GM23338 (cell line): Measurements from ENCODE around the gene STAT3. TPM values are rescaled to one million over a fixed set of nuclear protein-coding genes. Genes with fewer than 3 reads are reported as not detected.

Experiments
- ATAC-seq: fragments of 200-7000 bp; cut with Tn5 transposase; 3 replicates; pipeline ENCODE4 v1.9.1; 2020
- DNase-seq: peaks from one replicate; pipeline ENCODE4 v3.0.0-alpha.2; 2015; ENCODE audit warnings: low spot score
- H2AFZ ChIP-seq: fragments of 200-600 bp; sonication (generic); 2 replicates; pipeline ENCODE4 v1.8.0; 2016; ENCODE audit warnings: antibody characterized with exemption, mild to moderate bottlenecking, moderate library complexity
- H3F3A ChIP-seq: fragments of 200-600 bp; sonication (generic); replicated peaks from 2 replicates; pipeline ENCODE4 v1.8.0; 2017; ENCODE audit warnings: antibody characterized with exemption, mixed run types, low read depth
- H3K27ac ChIP-seq: fragments of 200-600 bp; sonication (generic); 2 replicates; pipeline ENCODE4 v1.6.1; 2016; ENCODE audit warnings: low read depth
- H3K27me3 ChIP-seq: fragments of 200-600 bp; sonication (generic); 2 replicates; pipeline ENCODE4 v1.8.0; 2016; ENCODE audit warnings: mild to moderate bottlenecking, mixed run types, moderate library complexity; ENCODE audit not compliant: insufficient read depth
- H3K36me3 ChIP-seq: fragments of 200-600 bp; sonication (generic); 2 replicates; pipeline ENCODE4 v1.8.0; 2016; ENCODE audit warnings: mild to moderate bottlenecking; ENCODE audit not compliant: insufficient read depth
- H3K4me1 ChIP-seq: fragments of 200-600 bp; sonication (generic); 2 replicates; pipeline ENCODE4 v1.8.0; 2016; ENCODE audit warnings: mild to moderate bottlenecking, moderate library complexity; ENCODE audit not compliant: insufficient read depth
- H3K4me2 ChIP-seq: fragments of 200-600 bp; sonication (generic); 2 replicates; pipeline ENCODE4 v1.7.1; 2017; ENCODE audit warnings: mixed run types
- H3K4me3 ChIP-seq: fragments of 200-600 bp; sonication (generic); 2 replicates; pipeline ENCODE4 v1.6.1; 2016; ENCODE audit warnings: mixed run types
- H3K79me2 ChIP-seq: fragments of 200-600 bp; sonication (generic); replicated peaks from 2 replicates; pipeline ENCODE4 v1.8.0; 2017; ENCODE audit warnings: mild to moderate bottlenecking; ENCODE audit not compliant: insufficient read depth
- H3K9me2 ChIP-seq: fragments of 200-600 bp; sonication (generic); 2 replicates; pipeline ENCODE4 v1.8.0; 2017; ENCODE audit not compliant: insufficient read depth
- H4K20me1 ChIP-seq: fragments of 200-600 bp; sonication (generic); replicated peaks from 2 replicates; pipeline ENCODE4 v1.8.0; 2017; ENCODE audit warnings: mild to moderate bottlenecking; ENCODE audit not compliant: insufficient read depth
- H3K27ac Mint-ChIP-seq: 2 replicates; pipeline ENCODE4 v1.8.0; 2020; ENCODE audit warnings: inconsistent platforms, mild to moderate bottlenecking, moderate library complexity, mixed read lengths
- H3K27me3 Mint-ChIP-seq: 3 replicates; pipeline ENCODE4 v1.8.0; 2022; ENCODE audit warnings: low read depth, mild to moderate bottlenecking, moderate library complexity, mixed read lengths, inconsistent platforms; ENCODE audit not compliant: insufficient read depth, poor library complexity
- H3K36me3 Mint-ChIP-seq: 3 replicates; pipeline ENCODE4 v1.8.0; 2021; ENCODE audit warnings: low read depth, mild to moderate bottlenecking, inconsistent platforms, moderate library complexity, mixed read lengths
- H3K4me1 Mint-ChIP-seq: 3 replicates; pipeline ENCODE4 v1.8.0; 2020; ENCODE audit warnings: mild to moderate bottlenecking, inconsistent platforms, mixed read lengths
- H3K4me3 Mint-ChIP-seq: 3 replicates; pipeline ENCODE4 v1.8.0; 2021; ENCODE audit warnings: moderate library complexity, mild to moderate bottlenecking, inconsistent platforms, mixed read lengths
- H3K9me3 Mint-ChIP-seq: 3 replicates; pipeline ENCODE4 v1.8.0; 2020; ENCODE audit warnings: moderate library complexity, mild to moderate bottlenecking, inconsistent platforms, mixed read lengths
- CREB1 ChIP-seq: fragments of 250-450 bp; sonication (Bioruptor Pico); IDR thresholded peaks from 2 replicates; pipeline ENCODE4 v1.5.0; 2020; ENCODE audit warnings: low read depth, mild to moderate bottlenecking, moderate library complexity
- CTCF ChIP-seq, 2 experiments: fragments of 200-600 bp in 1 of 2; sonication (generic) in 1 of 2; conservative IDR thresholded peaks; 2 replicates each; pipeline versions ENCODE4 v1.5.1 to v1.6.1; 2016 to 2017; ENCODE audit warnings: antibody characterized with exemption in 2 of 2, low read depth in 2 of 2, mild to moderate bottlenecking in 2 of 2, moderate library complexity in 1 of 2
- ETS1 ChIP-seq: IDR thresholded peaks from 2 replicates; pipeline ENCODE4 v1.6.1; 2016; ENCODE audit warnings: antibody characterized with exemption
- EZH2 ChIP-seq: fragments of 200-600 bp; sonication (generic); IDR thresholded peaks from one replicate; pipeline ENCODE4 v1.8.0; 2017; ENCODE audit warnings: antibody characterized with exemption, mild to moderate bottlenecking, low read depth; ENCODE audit not compliant: unreplicated experiment
- EZH2phosphoT487 ChIP-seq: fragments of 200-600 bp; sonication (generic); IDR thresholded peaks from one replicate; pipeline ENCODE4 v1.8.1; 2018; ENCODE audit warnings: antibody characterized with exemption; ENCODE audit not compliant: unreplicated experiment
- JUNB ChIP-seq: IDR thresholded peaks from one replicate; pipeline ENCODE4 v1.6.1; 2016; ENCODE audit warnings: antibody characterized with exemption; ENCODE audit not compliant: unreplicated experiment
- NANOG ChIP-seq: IDR thresholded peaks from 2 replicates; pipeline ENCODE4 v1.6.1; 2016; ENCODE audit warnings: antibody characterized with exemption, borderline replicate concordance
- POLR2AphosphoS5 ChIP-seq: IDR thresholded peaks from 2 replicates; pipeline ENCODE4 v1.6.1; 2016; ENCODE audit warnings: antibody characterized with exemption, low read depth
- STAT1 ChIP-seq: IDR thresholded peaks from one replicate; pipeline ENCODE4 v1.6.1; 2016; ENCODE audit warnings: antibody characterized with exemption; ENCODE audit not compliant: unreplicated experiment
- ZNF114 ChIP-seq: fragments of 250-450 bp; sonication (Bioruptor Pico); IDR thresholded peaks from 2 replicates; pipeline ENCODE4 v1.5.0; 2020; ENCODE audit warnings: mild to moderate bottlenecking, moderate library complexity
- ZNF331 ChIP-seq: fragments of 250-450 bp; sonication (Bioruptor Pico); IDR thresholded peaks from 2 replicates; pipeline ENCODE4 v1.5.0; 2020; ENCODE audit warnings: low read depth, mild to moderate bottlenecking, moderate library complexity
- polyA plus RNA-seq: library from polyadenylated mRNA; unstranded; fragments of >200 nt; fragmentation: Nextera tagmentation; extraction: Ambion mirVana; gene quantifications from 2 replicates; pipeline ENCODE4 v1.2.1, GENCODE V29; 2016
- total RNA-seq: library from RNA; depleted of rRNA; stranded (reverse); fragments of >200 nt; shearing (Covaris generic); gene quantifications from 2 replicates; pipeline ENCODE4 v1.2.3, GENCODE V29; 2014
- TF ChIP-seq, protein P1 (sequence below): IDR thresholded peaks from one replicate; pipeline ENCODE4 v1.6.1; 2018; ENCODE audit warnings: antibody characterized with exemption; ENCODE audit not compliant: unreplicated experiment
- TF ChIP-seq, protein P2 (sequence below): fragments of 250-450 bp; sonication (Bioruptor Pico); IDR thresholded peaks from 2 replicates; pipeline ENCODE4 v1.5.0; 2020; ENCODE audit warnings: mild to moderate bottlenecking, moderate library complexity

STAT3 gene
- total and polyA plus RNA-seq, 2 experiments from 2014 or later: 49.5 to 78.0 TPM

DNA sequence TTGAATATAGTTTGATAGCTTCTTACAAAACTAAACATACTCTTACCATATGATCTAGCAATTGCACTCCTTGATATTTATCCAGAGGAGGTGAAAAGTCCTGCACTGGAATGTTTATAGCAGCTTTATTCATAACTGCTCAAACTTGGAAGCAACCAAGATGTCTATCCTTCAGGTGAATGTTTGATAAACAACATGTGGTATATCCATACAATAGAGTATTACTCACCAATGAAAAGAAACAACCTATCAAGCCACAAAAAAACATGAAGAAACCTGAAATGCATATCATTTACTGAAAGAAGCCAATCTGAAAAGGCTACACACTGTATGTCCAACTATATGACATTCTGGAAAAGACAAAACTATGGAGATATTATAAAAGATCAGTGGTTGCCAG lies 16.1 kb downstream of the STAT3 start:
- Mint-ChIP-seq H3K9me3 (peaks cover 5% of the 10 kb centered on the region; the same call in 2 of the 3 replicates), H3K36me3 (peaks cover 31% of the 10 kb centered on the region), H3K27me3 (peaks cover 4% of the 10 kb centered on the region), H3K27ac (no peak overlapping the region), H3K4me3 (no peak overlapping the region), H3K4me1 (peaks cover 17% of the 10 kb centered on the region)
- DNase-seq (no peak), ATAC-seq (no peak)
- H4K20me1 ChIP-seq: peaks cover 42% of the 10 kb centered on the region
- no peaks in the 10 kb centered on the region for H3K27me3 ChIP-seq
- H3K9me2 ChIP-seq: no peaks in the 10 kb centered on the region
- H3F3A ChIP-seq: peaks cover 16% of the 10 kb centered on the region; the same call in 1 of the 2 replicates
- H3K79me2 ChIP-seq: peaks cover 92% of the 10 kb centered on the region
- no peak overlapping the region for H3K27ac ChIP-seq
- H2AFZ ChIP-seq: no peak overlapping the region
- H3K4me1 ChIP-seq: peaks cover 29% of the 10 kb centered on the region
- no peak overlapping the region for H3K4me2 ChIP-seq
- TF ChIP-seq ETS1 (no peak), EZH2phosphoT487 (no peak), STAT1 (no peak), CREB1 (CRISPR knock-in tag) (no peak), EZH2 (no peak), POLR2AphosphoS5 (no peak), CTCF (conservative IDR thresholded peaks at IDR 0.05; ENCODE audit: low read depth in 2 of 2) (no peak), NANOG (no peak), ZNF114 (no peak), JUNB (no peak), ZNF331 (CRISPR knock-in tag) (no peak)
- TF ChIP-seq, protein P1, sequence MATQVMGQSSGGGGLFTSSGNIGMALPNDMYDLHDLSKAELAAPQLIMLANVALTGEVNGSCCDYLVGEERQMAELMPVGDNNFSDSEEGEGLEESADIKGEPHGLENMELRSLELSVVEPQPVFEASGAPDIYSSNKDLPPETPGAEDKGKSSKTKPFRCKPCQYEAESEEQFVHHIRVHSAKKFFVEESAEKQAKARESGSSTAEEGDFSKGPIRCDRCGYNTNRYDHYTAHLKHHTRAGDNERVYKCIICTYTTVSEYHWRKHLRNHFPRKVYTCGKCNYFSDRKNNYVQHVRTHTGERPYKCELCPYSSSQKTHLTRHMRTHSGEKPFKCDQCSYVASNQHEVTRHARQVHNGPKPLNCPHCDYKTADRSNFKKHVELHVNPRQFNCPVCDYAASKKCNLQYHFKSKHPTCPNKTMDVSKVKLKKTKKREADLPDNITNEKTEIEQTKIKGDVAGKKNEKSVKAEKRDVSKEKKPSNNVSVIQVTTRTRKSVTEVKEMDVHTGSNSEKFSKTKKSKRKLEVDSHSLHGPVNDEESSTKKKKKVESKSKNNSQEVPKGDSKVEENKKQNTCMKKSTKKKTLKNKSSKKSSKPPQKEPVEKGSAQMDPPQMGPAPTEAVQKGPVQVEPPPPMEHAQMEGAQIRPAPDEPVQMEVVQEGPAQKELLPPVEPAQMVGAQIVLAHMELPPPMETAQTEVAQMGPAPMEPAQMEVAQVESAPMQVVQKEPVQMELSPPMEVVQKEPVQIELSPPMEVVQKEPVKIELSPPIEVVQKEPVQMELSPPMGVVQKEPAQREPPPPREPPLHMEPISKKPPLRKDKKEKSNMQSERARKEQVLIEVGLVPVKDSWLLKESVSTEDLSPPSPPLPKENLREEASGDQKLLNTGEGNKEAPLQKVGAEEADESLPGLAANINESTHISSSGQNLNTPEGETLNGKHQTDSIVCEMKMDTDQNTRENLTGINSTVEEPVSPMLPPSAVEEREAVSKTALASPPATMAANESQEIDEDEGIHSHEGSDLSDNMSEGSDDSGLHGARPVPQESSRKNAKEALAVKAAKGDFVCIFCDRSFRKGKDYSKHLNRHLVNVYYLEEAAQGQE: no peak
- TF ChIP-seq, protein P2, sequence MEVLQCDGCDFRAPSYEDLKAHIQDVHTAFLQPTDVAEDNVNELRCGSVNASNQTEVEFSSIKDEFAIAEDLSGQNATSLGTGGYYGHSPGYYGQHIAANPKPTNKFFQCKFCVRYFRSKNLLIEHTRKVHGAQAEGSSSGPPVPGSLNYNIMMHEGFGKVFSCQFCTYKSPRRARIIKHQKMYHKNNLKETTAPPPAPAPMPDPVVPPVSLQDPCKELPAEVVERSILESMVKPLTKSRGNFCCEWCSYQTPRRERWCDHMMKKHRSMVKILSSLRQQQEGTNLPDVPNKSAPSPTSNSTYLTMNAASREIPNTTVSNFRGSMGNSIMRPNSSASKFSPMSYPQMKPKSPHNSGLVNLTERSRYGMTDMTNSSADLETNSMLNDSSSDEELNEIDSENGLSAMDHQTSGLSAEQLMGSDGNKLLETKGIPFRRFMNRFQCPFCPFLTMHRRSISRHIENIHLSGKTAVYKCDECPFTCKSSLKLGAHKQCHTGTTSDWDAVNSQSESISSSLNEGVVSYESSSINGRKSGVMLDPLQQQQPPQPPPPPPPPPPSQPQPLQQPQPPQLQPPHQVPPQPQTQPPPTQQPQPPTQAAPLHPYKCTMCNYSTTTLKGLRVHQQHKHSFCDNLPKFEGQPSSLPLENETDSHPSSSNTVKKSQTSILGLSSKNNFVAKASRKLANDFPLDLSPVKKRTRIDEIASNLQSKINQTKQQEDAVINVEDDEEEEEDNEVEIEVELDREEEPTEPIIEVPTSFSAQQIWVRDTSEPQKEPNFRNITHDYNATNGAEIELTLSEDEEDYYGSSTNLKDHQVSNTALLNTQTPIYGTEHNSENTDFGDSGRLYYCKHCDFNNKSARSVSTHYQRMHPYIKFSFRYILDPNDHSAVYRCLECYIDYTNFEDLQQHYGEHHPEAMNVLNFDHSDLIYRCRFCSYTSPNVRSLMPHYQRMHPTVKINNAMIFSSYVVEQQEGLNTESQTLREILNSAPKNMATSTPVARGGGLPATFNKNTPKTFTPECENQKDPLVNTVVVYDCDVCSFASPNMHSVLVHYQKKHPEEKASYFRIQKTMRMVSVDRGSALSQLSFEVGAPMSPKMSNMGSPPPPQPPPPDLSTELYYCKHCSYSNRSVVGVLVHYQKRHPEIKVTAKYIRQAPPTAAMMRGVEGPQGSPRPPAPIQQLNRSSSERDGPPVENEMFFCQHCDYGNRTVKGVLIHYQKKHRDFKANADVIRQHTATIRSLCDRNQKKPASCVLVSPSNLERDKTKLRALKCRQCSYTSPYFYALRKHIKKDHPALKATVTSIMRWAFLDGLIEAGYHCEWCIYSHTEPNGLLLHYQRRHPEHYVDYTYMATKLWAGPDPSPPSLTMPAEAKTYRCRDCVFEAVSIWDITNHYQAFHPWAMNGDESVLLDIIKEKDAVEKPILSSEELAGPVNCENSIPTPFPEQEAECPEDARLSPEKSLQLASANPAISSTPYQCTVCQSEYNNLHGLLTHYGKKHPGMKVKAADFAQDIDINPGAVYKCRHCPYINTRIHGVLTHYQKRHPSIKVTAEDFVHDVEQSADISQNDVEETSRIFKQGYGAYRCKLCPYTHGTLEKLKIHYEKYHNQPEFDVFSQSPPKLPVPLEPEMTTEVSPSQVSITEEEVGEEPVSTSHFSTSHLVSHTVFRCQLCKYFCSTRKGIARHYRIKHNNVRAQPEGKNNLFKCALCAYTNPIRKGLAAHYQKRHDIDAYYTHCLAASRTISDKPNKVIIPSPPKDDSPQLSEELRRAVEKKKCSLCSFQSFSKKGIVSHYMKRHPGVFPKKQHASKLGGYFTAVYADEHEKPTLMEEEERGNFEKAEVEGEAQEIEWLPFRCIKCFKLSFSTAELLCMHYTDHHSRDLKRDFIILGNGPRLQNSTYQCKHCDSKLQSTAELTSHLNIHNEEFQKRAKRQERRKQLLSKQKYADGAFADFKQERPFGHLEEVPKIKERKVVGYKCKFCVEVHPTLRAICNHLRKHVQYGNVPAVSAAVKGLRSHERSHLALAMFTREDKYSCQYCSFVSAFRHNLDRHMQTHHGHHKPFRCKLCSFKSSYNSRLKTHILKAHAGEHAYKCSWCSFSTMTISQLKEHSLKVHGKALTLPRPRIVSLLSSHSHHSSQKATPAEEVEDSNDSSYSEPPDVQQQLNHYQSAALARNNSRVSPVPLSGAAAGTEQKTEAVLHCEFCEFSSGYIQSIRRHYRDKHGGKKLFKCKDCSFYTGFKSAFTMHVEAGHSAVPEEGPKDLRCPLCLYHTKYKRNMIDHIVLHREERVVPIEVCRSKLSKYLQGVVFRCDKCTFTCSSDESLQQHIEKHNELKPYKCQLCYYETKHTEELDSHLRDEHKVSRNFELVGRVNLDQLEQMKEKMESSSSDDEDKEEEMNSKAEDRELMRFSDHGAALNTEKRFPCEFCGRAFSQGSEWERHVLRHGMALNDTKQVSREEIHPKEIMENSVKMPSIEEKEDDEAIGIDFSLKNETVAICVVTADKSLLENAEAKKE (CRISPR knock-in tag): no peak
- no peak overlapping the region for H3K4me3 ChIP-seq
- H3K36me3 ChIP-seq: peaks cover 9% of the 10 kb centered on the region
